Testis (tissue), 2 donors: ENCODE results near the gene CEP72.

ENCODE experiments used
- CTCF ChIP-seq, 3 experiments: fragments of 450-650 bp in 2 of 3; fragments of 200-600 bp in 1 of 3; sonication (generic) in 1 of 3; IDR thresholded peaks; one replicate each; pipeline ENCODE4 v1.5.1; 2016 to 2019; ENCODE audit warnings: antibody characterized with exemption in 3 of 3, mild to moderate bottlenecking in 2 of 3, moderate library complexity in 1 of 3
- POLR2A ChIP-seq: fragments of 450-650 bp; IDR thresholded peaks from one replicate; pipeline ENCODE4 v1.6.1; 2017; ENCODE audit warnings: antibody characterized with exemption, mild to moderate bottlenecking, moderate library complexity

- TF ChIP-seq CTCF (IDR thresholded peaks at IDR 0.05) (no peak), POLR2A (no peak)
These were observed 61.9 kb downstream of the CEP72 start for GRCh38 chr5:673831-674629.
